NK-92 treated with Interleukin-12 subunit alpha and Interleukin-12 subunit beta, amount 100 ng/mL, for 24 hours (cell line): ENCODE measurements around the gene LIN7C.
"Not testable (repeated sequence)": the region's sequence is repeated elsewhere in the genome, so short reads cannot be mapped to it uniquely, and the experiment has no call there.

ENCODE experiments used
- DNase-seq: peaks from one replicate; lab custom pipeline; 2025; lab: John Stamatoyannopoulos, UW

Gene LIN7C

DNA sequence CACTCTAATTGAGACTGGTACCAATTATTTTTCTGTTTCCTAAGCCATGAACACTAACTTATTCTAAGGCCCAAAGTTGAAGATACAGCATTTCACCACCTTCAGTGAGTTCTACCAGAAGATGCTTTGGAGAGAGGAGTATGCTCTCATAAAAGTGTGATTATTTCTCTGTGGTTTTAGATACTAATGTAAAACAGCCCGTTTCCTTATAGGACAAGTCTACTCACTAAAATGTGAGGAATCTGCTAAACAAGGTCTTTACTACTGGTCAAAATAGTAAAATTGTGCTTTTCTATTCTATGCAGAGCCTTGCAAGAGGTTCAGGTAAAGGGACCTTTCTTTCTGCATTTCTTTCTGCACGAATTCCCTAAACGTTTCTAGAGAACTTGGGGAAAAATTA lies 36.4 kb downstream of the LIN7C start:
- no peak for DNase-seq

GRCh38 chr11:27468995-27469695 lies 37.4 kb downstream of the LIN7C start:
- no peak for DNase-seq

GRCh38 chr11:27468209-27468994 lies 38.2 kb downstream of the LIN7C start:
- no peak for DNase-seq

GRCh38 chr11:27467181-27467913 lies 39.2 kb downstream of the LIN7C start:
- no peak for DNase-seq

DNA sequence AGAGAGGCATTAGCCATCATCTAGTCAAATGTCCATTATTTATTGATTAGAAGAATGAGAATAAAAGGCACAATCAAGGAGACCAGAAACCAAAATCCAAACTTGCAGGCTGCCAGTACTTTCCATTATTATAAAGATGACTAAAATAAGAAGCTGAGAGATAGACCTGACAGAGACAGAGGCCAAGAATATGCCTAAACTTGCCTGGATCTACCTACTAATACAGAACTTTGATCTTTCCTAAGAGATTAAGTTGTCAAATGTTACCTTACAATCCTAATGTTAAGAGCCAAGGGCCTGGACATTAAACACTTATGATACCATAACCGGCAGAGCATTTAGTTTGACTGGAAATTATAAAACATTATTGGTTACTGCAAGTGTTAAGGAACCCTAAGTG lies 40.2 kb downstream of the LIN7C start:
- DNase-seq: no peak

DNA sequence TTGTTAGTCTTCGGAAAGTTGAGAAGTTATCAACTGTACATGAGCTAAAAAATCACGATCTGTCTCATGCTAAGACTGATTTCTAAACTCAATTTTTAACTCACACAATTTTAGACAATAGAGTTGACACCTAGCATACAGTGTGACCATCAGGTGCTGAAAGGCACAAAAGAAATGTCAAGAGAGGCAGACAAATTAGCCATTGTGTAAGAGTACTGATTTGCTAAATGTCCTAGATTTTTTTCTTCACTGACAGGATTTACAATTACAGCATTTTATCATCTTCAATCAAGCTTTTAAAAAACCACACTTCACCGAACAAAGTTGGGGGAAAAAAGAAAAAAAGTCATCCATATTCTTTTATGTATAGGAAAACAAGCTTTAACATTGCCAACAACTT lies 40.9 kb downstream of the LIN7C start:
- no peak for DNase-seq

GRCh38 chr11:27464909-27465308 lies 41.7 kb downstream of the LIN7C start:
- no peak for DNase-seq

GRCh38 chr11:27464289-27464696 lies 42.3 kb downstream of the LIN7C start:
- DNase-seq: no peak

- DNase-seq: no peak
Observed at GRCh38 chr11:27462543-27462942, 44.0 kb downstream of the LIN7C start.

- DNase-seq: no peak
Observed at GRCh38 chr11:27460158-27460978, 46.2 kb downstream of the LIN7C start.

GRCh38 chr11:27459191-27459590 lies 47.4 kb downstream of the LIN7C start:
- no peak for DNase-seq

DNA sequence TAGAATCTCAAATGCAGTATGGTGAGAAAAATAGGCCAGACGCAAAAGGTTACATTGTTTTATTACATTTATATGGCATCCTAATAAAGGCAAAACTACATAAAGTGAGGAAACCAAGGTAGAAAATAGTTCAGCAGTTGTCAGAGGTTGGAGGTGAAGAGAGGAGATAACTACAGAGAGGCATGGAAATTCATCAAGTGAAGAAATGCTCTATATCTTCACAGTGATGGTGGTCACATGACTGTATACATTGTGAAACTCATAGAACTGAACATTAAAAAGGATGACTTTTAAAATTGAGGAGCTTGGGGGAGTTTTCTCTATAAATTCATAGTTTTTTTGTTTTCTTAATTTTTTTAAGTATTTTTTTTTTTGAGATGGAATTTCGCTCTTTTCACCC lies 48.4 kb downstream of the LIN7C start:
- no peak for DNase-seq

GRCh38 chr11:27456795-27457329 lies 49.7 kb downstream of the LIN7C start:
- no peak for DNase-seq

- no peak for DNase-seq
Observed at GRCh38 chr11:27456140-27456794, 50.3 kb downstream of the LIN7C start.

- no peak for DNase-seq
Observed at GRCh38 chr11:27455667-27456066, 50.9 kb downstream of the LIN7C start.

- no peak for DNase-seq
Observed at GRCh38 chr11:27453701-27454100, 52.9 kb downstream of the LIN7C start.

- DNase-seq: no peak
Observed at GRCh38 chr11:27452147-27452546, 54.4 kb downstream of the LIN7C start.

- no peak for DNase-seq
Observed at GRCh38 chr11:27451244-27451965, 55.2 kb downstream of the LIN7C start.

GRCh38 chr11:27448184-27448540 lies 58.4 kb downstream of the LIN7C start:
- DNase-seq: not testable (repeated sequence)
